ENCODE results near the gene ACAD8. TPM values are rescaled to one million over a fixed set of nuclear protein-coding genes. Genes with fewer than 3 reads are reported as not detected.
"Not testable (repeated sequence)": the region's sequence is repeated elsewhere in the genome, so short reads cannot be mapped to it uniquely, and the experiment has no call there.

Gene ACAD8
- total RNA-seq, 2 donors from 2014 or later = 17.9 to 35.3 TPM

DNA sequence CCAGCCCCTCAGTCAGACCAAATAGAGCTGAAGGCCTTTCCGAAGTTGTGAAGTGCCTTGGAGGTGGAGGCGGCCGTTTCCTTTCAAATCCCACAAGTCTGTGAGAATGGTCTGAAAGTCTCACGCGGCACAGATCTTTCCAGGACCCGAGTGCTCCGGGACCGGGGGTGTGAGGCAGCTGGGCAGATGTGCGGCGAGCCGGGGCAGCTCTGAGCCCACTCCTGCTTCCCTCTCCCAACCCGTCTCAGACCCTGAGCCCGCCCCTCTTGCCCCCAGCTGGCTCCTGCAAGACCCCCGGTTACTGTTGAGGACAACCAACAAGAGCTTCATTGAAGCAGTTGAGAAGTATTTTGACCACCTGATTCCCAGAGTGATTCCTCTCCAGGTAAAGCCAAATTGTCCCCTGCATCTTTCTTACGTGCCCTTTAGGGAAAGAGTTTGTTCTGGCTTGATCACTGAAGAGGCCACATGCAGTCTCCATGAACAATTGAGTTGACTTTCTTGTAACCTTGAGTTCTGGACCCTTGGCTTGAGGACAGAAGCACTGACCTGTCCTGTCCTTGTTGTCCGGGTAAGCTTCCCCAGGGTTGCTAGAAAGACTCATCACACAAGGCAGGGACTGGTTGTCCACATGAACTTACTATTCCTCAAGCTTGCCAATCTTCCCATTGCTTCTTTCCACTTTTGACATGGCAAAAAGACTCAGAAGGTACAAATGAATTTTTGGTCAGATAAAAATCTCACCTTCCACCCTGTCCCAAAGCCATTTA lies 30.3 kb downstream of the ACAD8 start:
- Histone ChIP-seq H3K9me3 (no peaks in the 10 kb centered on the region), H3K4me3 (no peak overlapping the region), H3K4me1 (ENCODE audit: control insufficient read depth in 1 of 2, low read depth in 2 of 2) (no peaks in the 10 kb centered on the region), H3K27me3 (replicated peaks; ENCODE audit: insufficient read depth) (no peaks in the 10 kb centered on the region), H3K27ac (no peak overlapping the region), H3K36me3 (no peaks in the 10 kb centered on the region)
- ATAC-seq (ENCODE audit: insufficient number of reproducible peaks, low FRiP score, low read depth) (no peak), DNase-seq (ENCODE audit: low spot score) (no peak)
- TF ChIP-seq, protein P1, sequence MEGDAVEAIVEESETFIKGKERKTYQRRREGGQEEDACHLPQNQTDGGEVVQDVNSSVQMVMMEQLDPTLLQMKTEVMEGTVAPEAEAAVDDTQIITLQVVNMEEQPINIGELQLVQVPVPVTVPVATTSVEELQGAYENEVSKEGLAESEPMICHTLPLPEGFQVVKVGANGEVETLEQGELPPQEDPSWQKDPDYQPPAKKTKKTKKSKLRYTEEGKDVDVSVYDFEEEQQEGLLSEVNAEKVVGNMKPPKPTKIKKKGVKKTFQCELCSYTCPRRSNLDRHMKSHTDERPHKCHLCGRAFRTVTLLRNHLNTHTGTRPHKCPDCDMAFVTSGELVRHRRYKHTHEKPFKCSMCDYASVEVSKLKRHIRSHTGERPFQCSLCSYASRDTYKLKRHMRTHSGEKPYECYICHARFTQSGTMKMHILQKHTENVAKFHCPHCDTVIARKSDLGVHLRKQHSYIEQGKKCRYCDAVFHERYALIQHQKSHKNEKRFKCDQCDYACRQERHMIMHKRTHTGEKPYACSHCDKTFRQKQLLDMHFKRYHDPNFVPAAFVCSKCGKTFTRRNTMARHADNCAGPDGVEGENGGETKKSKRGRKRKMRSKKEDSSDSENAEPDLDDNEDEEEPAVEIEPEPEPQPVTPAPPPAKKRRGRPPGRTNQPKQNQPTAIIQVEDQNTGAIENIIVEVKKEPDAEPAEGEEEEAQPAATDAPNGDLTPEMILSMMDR (IDR thresholded peaks at IDR 0.05) = no peak

DNA sequence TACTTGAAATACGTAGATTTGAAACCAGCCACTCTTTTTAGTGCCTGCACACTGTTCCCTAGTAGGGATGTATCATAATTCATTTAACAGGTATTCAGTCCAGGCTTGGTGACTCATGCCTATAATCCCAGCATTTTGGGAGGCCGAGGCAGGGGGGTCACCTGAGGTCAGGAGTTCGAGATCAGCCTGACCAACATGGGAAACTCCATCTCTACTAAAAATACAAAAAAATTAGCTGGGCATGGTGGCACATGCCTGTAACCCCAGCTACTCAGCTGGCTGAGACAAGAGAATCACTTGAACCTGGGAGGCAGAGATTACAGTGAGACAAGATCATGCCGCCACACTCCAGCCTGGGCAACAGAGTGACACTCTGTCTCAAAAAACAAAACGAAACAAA lies 31.0 kb downstream of the ACAD8 start:
- ATAC-seq (ENCODE audit: insufficient number of reproducible peaks, low FRiP score, low read depth); H3K4me3 ChIP-seq; H3K27me3 ChIP-seq (replicated peaks; ENCODE audit: insufficient read depth); H3K9me3 ChIP-seq; H3K36me3 ChIP-seq; H3K4me1 ChIP-seq (ENCODE audit: control insufficient read depth in 1 of 2, low read depth in 2 of 2); DNase-seq (ENCODE audit: low spot score); H3K27ac ChIP-seq: not testable (repeated sequence)

DNA sequence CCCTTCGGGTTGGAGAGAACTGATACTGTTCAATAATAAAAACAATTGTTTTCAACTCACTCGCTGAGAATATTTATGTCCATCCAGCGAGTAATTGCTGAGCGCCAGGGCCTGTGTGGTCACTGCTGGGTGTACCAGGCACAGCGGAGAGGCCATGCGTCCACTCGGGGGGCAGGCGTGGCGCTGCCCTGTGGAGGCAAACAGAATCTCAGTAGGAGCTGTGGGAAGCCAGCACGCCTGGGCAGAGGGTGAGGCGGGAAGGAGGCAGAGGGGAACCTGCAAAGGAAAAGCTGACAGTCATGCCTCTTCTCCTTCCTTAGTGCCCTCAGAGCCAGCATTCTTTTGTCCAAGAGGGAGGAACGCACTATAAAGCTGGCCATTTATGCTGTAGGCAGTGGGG lies 34.2 kb downstream of the ACAD8 start:
- no peak for ATAC-seq (ENCODE audit: insufficient number of reproducible peaks, low FRiP score, low read depth)
- H3K36me3 ChIP-seq = no peaks in the 10 kb centered on the region
- no peaks in the 10 kb centered on the region for H3K9me3 ChIP-seq
- H3K4me1 ChIP-seq (ENCODE audit: control insufficient read depth in 1 of 2, low read depth in 2 of 2) = no peaks in the 10 kb centered on the region
- no peak for DNase-seq (ENCODE audit: low spot score)
- no peaks in the 10 kb centered on the region for H3K27me3 ChIP-seq (replicated peaks; ENCODE audit: insufficient read depth)
- H3K4me3 ChIP-seq = no peak overlapping the region
- TF ChIP-seq, protein P1 (IDR thresholded peaks at IDR 0.05) = no peak
- no peak overlapping the region for H3K27ac ChIP-seq

DNA sequence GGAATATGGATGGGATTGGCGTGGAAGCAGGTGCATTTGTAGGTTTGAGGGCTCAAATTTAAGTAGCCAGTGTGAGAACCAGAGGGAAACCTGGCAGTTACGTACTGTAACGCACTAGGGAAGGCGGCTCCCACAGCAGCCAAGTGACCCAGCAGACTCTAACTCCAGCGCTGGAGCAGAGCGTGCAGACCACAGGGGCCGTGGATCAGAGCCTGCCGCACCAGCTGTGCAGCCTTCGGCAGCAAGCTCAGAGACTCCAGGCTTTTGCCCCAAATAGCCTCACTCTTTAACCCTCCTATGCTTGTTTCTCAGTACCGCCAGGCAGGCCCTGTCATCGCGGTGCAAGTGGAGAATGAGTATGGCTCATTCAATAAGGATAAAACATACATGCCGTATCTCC lies 35.1 kb downstream of the ACAD8 start:
- ATAC-seq (ENCODE audit: insufficient number of reproducible peaks, low FRiP score, low read depth) (no peak), DNase-seq (ENCODE audit: low spot score) (no peak)
- H3K27me3 ChIP-seq (replicated peaks; ENCODE audit: insufficient read depth) = no peaks in the 10 kb centered on the region
- no peak overlapping the region for H3K4me3 ChIP-seq
- H3K27ac ChIP-seq = no peak overlapping the region
- no peaks in the 10 kb centered on the region for H3K4me1 ChIP-seq (ENCODE audit: control insufficient read depth in 1 of 2, low read depth in 2 of 2)
- no peaks in the 10 kb centered on the region for H3K9me3 ChIP-seq
- TF ChIP-seq, protein P1 (IDR thresholded peaks at IDR 0.05) = no peak
- H3K36me3 ChIP-seq = no peaks in the 10 kb centered on the region

DNA sequence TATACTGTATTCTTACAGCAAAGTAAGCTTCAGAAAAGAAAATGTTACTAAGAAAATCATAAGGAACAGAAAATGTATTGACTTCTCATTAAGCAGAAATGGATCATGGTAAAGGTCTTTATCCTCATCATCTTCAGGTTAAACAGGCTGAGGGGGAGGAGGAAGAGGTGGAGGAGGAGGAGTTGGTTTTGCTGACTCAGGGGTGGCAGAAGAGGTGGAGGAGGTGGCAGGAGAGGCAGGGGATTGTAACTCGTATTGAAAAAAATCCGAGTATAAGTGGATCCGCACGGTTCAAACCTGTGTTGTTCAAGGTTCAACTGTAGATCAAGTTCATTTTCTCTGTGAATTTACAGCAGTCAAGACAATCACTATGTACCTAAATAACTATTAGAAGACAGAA lies 35.8 kb downstream of the ACAD8 start:
- Histone ChIP-seq H3K27me3 (replicated peaks; ENCODE audit: insufficient read depth) (no peaks in the 10 kb centered on the region), H3K4me1 (ENCODE audit: control insufficient read depth in 1 of 2, low read depth in 2 of 2) (no peaks in the 10 kb centered on the region), H3K27ac (no peak overlapping the region), H3K9me3 (no peaks in the 10 kb centered on the region), H3K36me3 (no peaks in the 10 kb centered on the region), H3K4me3 (no peak overlapping the region)
- TF ChIP-seq, protein P1 (IDR thresholded peaks at IDR 0.05) = no peak
- no peak for ATAC-seq (ENCODE audit: insufficient number of reproducible peaks, low FRiP score, low read depth)
- no peak for DNase-seq (ENCODE audit: low spot score)

DNA sequence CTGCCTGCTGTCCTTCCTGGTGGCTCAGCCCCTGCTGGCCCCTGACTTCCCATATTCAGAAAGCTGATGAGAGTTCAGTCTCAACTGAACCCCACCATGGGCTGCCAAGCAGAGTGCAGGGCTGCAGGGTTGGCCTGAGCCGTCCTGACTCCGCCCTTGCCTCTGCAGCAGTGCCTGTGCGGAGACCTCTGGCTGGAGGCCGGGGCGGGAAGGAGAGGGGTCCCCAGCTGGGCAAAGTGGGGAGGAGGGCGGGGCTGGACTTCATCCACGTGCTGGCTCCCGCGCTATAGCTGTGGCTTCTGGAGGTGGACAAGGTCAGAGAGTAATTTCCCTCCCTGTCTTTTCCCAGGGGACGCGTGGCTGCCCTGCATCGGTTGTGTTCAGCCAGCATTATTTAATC lies 36.4 kb downstream of the ACAD8 start:
- H3K4me3 ChIP-seq = no peak overlapping the region
- no peaks in the 10 kb centered on the region for H3K4me1 ChIP-seq (ENCODE audit: control insufficient read depth in 1 of 2, low read depth in 2 of 2)
- no peak overlapping the region for H3K27ac ChIP-seq
- TF ChIP-seq, protein P1 (IDR thresholded peaks at IDR 0.05) = no peak
- ATAC-seq (ENCODE audit: insufficient number of reproducible peaks, low FRiP score, low read depth) (no peak), DNase-seq (ENCODE audit: low spot score) (no peak)
- no peaks in the 10 kb centered on the region for H3K9me3 ChIP-seq
- H3K27me3 ChIP-seq (replicated peaks; ENCODE audit: insufficient read depth) = no peaks in the 10 kb centered on the region
- no peaks in the 10 kb centered on the region for H3K36me3 ChIP-seq
